ENCODE results near the gene SCYL1. TPM values are rescaled to one million over a fixed set of nuclear protein-coding genes. Genes with fewer than 3 reads are reported as not detected.
A peak's percentile ranks its signal among the peaks of the same experiment; 100 is the strongest.

The SCYL1 gene
- total RNA-seq, 1 donor from 2014 or later: 61.2 TPM

GRCh38 chr11:65557280-65558001 is 32.6 kb downstream of the SCYL1 start:
- intact Hi-C loops (cut with DNase I): no loop called here
- Histone ChIP-seq H3K9me3 (no peaks in the 10 kb centered on the region), H3K4me1 (peaks cover 71% of the 10 kb centered on the region), H3K4me3 (peak overlapping the region; percentile 63), H3K36me3 (peaks cover 10% of the 10 kb centered on the region), H3K27ac (peak overlapping the region; percentile 90), H3K27me3 (ENCODE audit: low read depth) (no peaks in the 10 kb centered on the region)
- no peak for ATAC-seq
- no peak for TF ChIP-seq CTCF (IDR thresholded peaks at IDR 0.05)
- DNase-seq: no peak

- ATAC-seq: peak; percentile 89 to 90
- Histone ChIP-seq H3K4me1 (peaks cover 65% of the 10 kb centered on the region), H3K27ac (peak within 1 kb of the TSS; percentile 90), H3K27me3 (ENCODE audit: low read depth) (no peaks in the 10 kb centered on the region), H3K36me3 (peaks cover 6% of the 10 kb centered on the region), H3K4me3 (peak within 1 kb of the TSS; percentile 63), H3K9me3 (no peaks in the 10 kb centered on the region)
- intact Hi-C loops (cut with DNase I): no loop called here
- peak; percentile 87 for DNase-seq
- no peak for TF ChIP-seq CTCF (IDR thresholded peaks at IDR 0.05)
Observed at GRCh38 chr11:65558002-65558929, 33.4 kb downstream of the SCYL1 start, which contains the start of gene LTBP3. Gene LTBP3 (minus strand): TSS chr11:65558359. CDS start chr11:65557959, 400 bp downstream.

- peak overlapping the region; percentile 90 for H3K27ac ChIP-seq
- TF ChIP-seq CTCF (IDR thresholded peaks at IDR 0.05): no peak
- peaks cover 63% of the 10 kb centered on the region for H3K4me1 ChIP-seq
- no peaks in the 10 kb centered on the region for H3K9me3 ChIP-seq
- ATAC-seq: peak; percentile 26 to 45
- no peaks in the 10 kb centered on the region for H3K27me3 ChIP-seq (ENCODE audit: low read depth)
- no peaks in the 10 kb centered on the region for H3K36me3 ChIP-seq
- peak overlapping the region; percentile 63 for H3K4me3 ChIP-seq
- DNase-seq: peak; percentile 65
- intact Hi-C loops (cut with DNase I): no loop called here
Observed at GRCh38 chr11:65558930-65559509, 34.1 kb downstream of the SCYL1 start.

DNA sequence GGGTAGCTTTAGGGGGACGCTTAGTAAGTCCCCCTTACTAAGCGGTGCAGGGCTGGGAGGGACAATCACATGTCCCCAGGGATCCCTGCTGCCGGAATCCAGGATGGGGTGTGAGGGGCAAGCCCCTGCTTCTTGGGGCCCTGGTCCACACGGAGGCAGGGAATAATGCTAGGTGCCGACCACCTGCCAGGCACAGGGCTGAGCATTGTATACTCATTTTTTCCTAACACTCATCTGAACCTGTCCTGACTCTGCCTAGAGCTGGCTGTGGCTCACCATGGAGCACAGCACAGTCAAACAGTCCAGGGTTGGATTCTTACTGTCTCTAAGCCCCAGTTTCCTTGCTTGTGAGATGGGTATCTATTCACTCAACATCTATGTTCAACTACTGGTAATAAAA is 34.7 kb downstream of the SCYL1 start:
- Histone ChIP-seq H3K4me1 (peaks cover 58% of the 10 kb centered on the region), H3K27ac (peak overlapping the region; percentile 90), H3K36me3 (no peaks in the 10 kb centered on the region), H3K9me3 (no peaks in the 10 kb centered on the region), H3K4me3 (no peak overlapping the region), H3K27me3 (ENCODE audit: low read depth) (no peaks in the 10 kb centered on the region)
- ATAC-seq (no peak), DNase-seq (no peak)
- intact Hi-C loops (cut with DNase I): no loop called here
- TF ChIP-seq CTCF (IDR thresholded peaks at IDR 0.05): no peak

DNA sequence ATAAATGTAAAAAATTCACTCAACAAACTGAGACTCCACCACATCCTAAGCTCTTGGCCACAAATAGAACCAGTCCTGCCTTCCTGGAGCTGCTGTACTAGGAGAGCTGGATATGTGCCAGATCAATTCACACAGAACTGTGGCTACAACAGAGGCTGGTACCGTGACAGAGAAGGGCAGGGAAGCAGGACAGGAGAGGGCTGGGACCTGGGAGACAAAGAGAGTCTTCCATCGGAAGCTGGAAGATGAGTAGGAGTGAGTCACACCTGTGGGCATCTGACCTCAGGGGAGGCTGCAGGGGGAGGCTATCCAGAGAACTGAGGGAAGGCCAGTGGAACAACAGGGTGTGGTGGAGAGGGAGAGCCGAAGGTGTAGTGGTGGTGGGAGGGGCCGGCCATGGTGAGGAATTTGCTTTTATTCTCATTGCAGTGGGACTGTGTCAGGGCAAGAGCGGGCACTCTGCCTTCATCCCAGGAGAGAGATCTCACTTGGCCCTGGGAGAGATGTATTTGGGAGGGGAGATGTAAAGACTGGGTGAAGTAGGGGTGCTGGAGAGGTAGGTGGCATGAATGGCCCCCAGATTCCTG is 35.2 kb downstream of the SCYL1 start:
- intact Hi-C loops (cut with DNase I): no loop called here
- ATAC-seq: no peak
- DNase-seq: no peak
- peaks cover 53% of the 10 kb centered on the region for H3K4me1 ChIP-seq
- no peak overlapping the region for H3K4me3 ChIP-seq
- no peaks in the 10 kb centered on the region for H3K36me3 ChIP-seq
- peak overlapping the region; percentile 90 for H3K27ac ChIP-seq
- TF ChIP-seq CTCF (IDR thresholded peaks at IDR 0.05): no peak
- no peaks in the 10 kb centered on the region for H3K9me3 ChIP-seq
- H3K27me3 ChIP-seq (ENCODE audit: low read depth): no peaks in the 10 kb centered on the region

All from lower lobe of right lung (tissue), 2 donors.